Ovary (tissue), 3 donors: ENCODE measurements around the gene PDE8A.

Experiments
- CTCF ChIP-seq, 3 donors: fragments of 450-650 bp in 2 of 3; fragments of 200-600 bp in 1 of 3; IDR thresholded peaks; one replicate each; pipeline versions ENCODE4 v1.5.1 to v1.8.0; 2016 to 2022; ENCODE audit warnings: antibody characterized with exemption in 3 of 3, mild to moderate bottlenecking in 1 of 3
- EP300 ChIP-seq: sonication (generic); formaldehyde crosslinking; IDR thresholded peaks from one replicate; pipeline ENCODE4 v1.6.1; 2017; ENCODE audit warnings: antibody characterized with exemption
- donor health status: DM: no; HTN: no; CAD: no.

- TF ChIP-seq EP300, result no peak
- no peak for TF ChIP-seq CTCF (IDR thresholded peaks at IDR 0.05)
Measured at GRCh38 chr15:85059734-85060133, 78.1 kb downstream of the PDE8A start.
